Neuronal stem cell (in vitro differentiated cells): Measurements from ENCODE around the gene MOCOS.

Experiments used
- DNase-seq: peaks from one replicate; pipeline ENCODE4 v3.0.0-alpha.2; 2013; ENCODE audit warnings: low spot score
- H2AFZ ChIP-seq: one replicate; pipeline ENCODE4 v1.6.1; 2013; ENCODE audit warnings: mild to moderate bottlenecking, low read length, inconsistent platforms
- H2AK5ac ChIP-seq: 2 replicates; pipeline ENCODE4 v1.6.1; 2013; ENCODE audit warnings: low read depth, mild to moderate bottlenecking, inconsistent platforms, low read length, moderate library complexity, mixed read lengths
- H2BK120ac ChIP-seq: 2 replicates; pipeline ENCODE4 v1.6.1; 2013; ENCODE audit warnings: low read depth, mild to moderate bottlenecking, inconsistent platforms, low read length, moderate library complexity, mixed read lengths
- H2BK12ac ChIP-seq: one replicate; pipeline ENCODE4 v1.6.1; 2013; ENCODE audit warnings: low read length, inconsistent platforms
- H2BK15ac ChIP-seq: 2 replicates; pipeline ENCODE4 v1.6.1; 2013; ENCODE audit warnings: mild to moderate bottlenecking, low read length, inconsistent platforms, mixed read lengths
- H2BK5ac ChIP-seq: one replicate; pipeline ENCODE4 v1.6.1; 2013; ENCODE audit warnings: inconsistent platforms, mild to moderate bottlenecking, low read length, moderate library complexity
- H3K14ac ChIP-seq: one replicate; pipeline ENCODE4 v1.6.1; 2013; ENCODE audit warnings: low read length, inconsistent platforms
- H3K18ac ChIP-seq: 2 replicates; pipeline ENCODE4 v1.6.1; 2013; ENCODE audit warnings: low read length, inconsistent platforms
- H3K23ac ChIP-seq: 2 replicates; pipeline ENCODE4 v1.6.1; 2013; ENCODE audit warnings: low read depth, mild to moderate bottlenecking, mixed read lengths, low read length, inconsistent platforms; ENCODE audit not compliant: poor library complexity
- H3K27ac ChIP-seq: replicated peaks from 3 replicates; pipeline ENCODE4 v1.5.1; 2013; ENCODE audit warnings: low read length, inconsistent platforms
- H3K27me3 ChIP-seq, 3 experiments: 2 replicates each; pipeline ENCODE4 v1.6.1; 2013; ENCODE audit warnings: low read length in 3 of 3, mild to moderate bottlenecking in 2 of 3, inconsistent platforms in 1 of 3, low read depth in 1 of 3, mixed read lengths in 1 of 3, moderate library complexity in 1 of 3; ENCODE audit not compliant: control insufficient read depth in 3 of 3, insufficient read depth in 3 of 3
- H3K36me3 ChIP-seq, 2 donors: replicated peaks in 1 of 2; 2 replicates each; pipeline ENCODE4 v1.6.1; 2013; ENCODE audit warnings: low read length in 2 of 2; ENCODE audit not compliant: control insufficient read depth in 2 of 2, insufficient read depth in 2 of 2
- H3K4ac ChIP-seq: 2 replicates; pipeline ENCODE4 v1.6.1; 2013; ENCODE audit warnings: inconsistent platforms, mild to moderate bottlenecking, low read length, moderate library complexity
- H3K4me1 ChIP-seq, 2 donors: 1 replicate in 1 of 2; 2 replicates in 1 of 2; pipeline ENCODE4 v1.6.1; 2013; ENCODE audit warnings: low read length in 2 of 2, low read depth in 1 of 2; ENCODE audit not compliant: control insufficient read depth in 2 of 2, insufficient read depth in 1 of 2
- H3K4me2 ChIP-seq: one replicate; pipeline ENCODE4 v1.6.1; 2013; ENCODE audit warnings: mild to moderate bottlenecking, low read length, inconsistent platforms; ENCODE audit not compliant: insufficient read depth, poor library complexity, severe bottlenecking
- H3K4me3 ChIP-seq, 2 donors: 2 replicates each; pipeline ENCODE4 v1.5.1; 2013; ENCODE audit warnings: low read length in 2 of 2, mild to moderate bottlenecking in 2 of 2, inconsistent platforms in 1 of 2, moderate library complexity in 1 of 2
- H3K79me1 ChIP-seq: one replicate; pipeline ENCODE4 v1.6.1; 2013; ENCODE audit warnings: low read depth, mild to moderate bottlenecking, inconsistent platforms, low read length, moderate library complexity
- H3K9ac ChIP-seq: one replicate; pipeline ENCODE4 v1.6.1; 2013; ENCODE audit warnings: mild to moderate bottlenecking, low read depth, low read length, inconsistent platforms; ENCODE audit not compliant: poor library complexity
- H3K9me3 ChIP-seq, 2 donors: replicated peaks in 1 of 2; 2 replicates each; pipeline versions ENCODE3 to v1.6.1; 2013; ENCODE audit warnings: low read length in 2 of 2, mild to moderate bottlenecking in 2 of 2, inconsistent platforms in 1 of 2, low read depth in 1 of 2, mixed read lengths in 1 of 2, moderate library complexity in 1 of 2; ENCODE audit not compliant: control insufficient read depth in 2 of 2, insufficient read depth in 1 of 2
- H4K8ac ChIP-seq: one replicate; pipeline ENCODE4 v1.6.1; 2013; ENCODE audit warnings: low read depth, mild to moderate bottlenecking, inconsistent platforms, low read length, moderate library complexity
- H4K91ac ChIP-seq: one replicate; pipeline ENCODE4 v1.6.1; 2013; ENCODE audit warnings: low read length, low read depth, mild to moderate bottlenecking, inconsistent platforms; ENCODE audit not compliant: poor library complexity
- WGBS, 2 donors: extraction: QIAGEN DNeasy Blood & Tissue Kit; methylation state at CpG; one replicate each; pipeline ENCODE4 v1.1.7; 2013; ENCODE audit warnings: missing lambda C conversion rate in 2 of 2, mixed read lengths in 1 of 2; ENCODE audit not compliant: insufficient read length in 2 of 2, insufficient replicate concordance in 1 of 2; ENCODE audit errors: extremely low coverage in 2 of 2; 5-methylcytosine and 5-hydroxymethylcytosine counted together

Gene MOCOS

DNA sequence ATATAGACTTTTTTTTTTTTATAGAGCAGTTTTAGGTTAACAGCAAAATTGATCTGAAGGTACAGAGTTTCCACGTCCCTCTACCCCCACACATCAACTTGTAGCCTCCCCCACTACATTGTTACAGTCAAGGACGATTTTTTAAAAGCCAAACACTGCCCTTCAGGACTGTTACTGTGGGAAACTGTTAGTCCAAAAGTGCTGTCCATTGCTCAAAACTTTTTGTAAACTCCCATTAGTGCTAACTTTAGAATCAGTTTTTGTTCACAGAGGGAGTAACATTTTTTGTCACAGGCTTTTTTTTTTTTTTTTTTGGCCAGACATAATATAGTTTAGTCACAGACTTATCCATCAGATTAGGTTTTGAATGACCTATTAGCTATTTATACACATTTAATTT is 33.5 kb upstream of the MOCOS start:
- H3K4me2 ChIP-seq = no peak overlapping the region
- H2AK5ac ChIP-seq = no peak overlapping the region
- no peak overlapping the region for H3K18ac ChIP-seq
- H2AFZ ChIP-seq = no peak overlapping the region
- no peaks in the 10 kb centered on the region for H3K4me1 ChIP-seq
- no peak overlapping the region for H3K23ac ChIP-seq
- no peak overlapping the region for H2BK12ac ChIP-seq
- H3K14ac ChIP-seq = no peak overlapping the region
- no peak overlapping the region for H3K9ac ChIP-seq
- H2BK15ac ChIP-seq = no peak overlapping the region
- no peak overlapping the region for H4K8ac ChIP-seq
- no peak overlapping the region for H3K27ac ChIP-seq
- no peak overlapping the region for H3K4ac ChIP-seq
- no peak overlapping the region for H4K91ac ChIP-seq
- DNase-seq = no peak
- H3K27me3 ChIP-seq = no peaks in the 10 kb centered on the region
- no peak overlapping the region for H2BK5ac ChIP-seq
- WGBS, 2 donors = no CpG with 5 or more reads among the region's 2 CpGs
- no peaks in the 10 kb centered on the region for H3K9me3 ChIP-seq
- no peak overlapping the region for H2BK120ac ChIP-seq
- H3K79me1 ChIP-seq = peaks cover 1% of the 10 kb centered on the region
- peaks cover 26 to 98% of the 10 kb centered on the region in 2 donors for H3K36me3 ChIP-seq
- no peak overlapping the region for H3K4me3 ChIP-seq

DNA sequence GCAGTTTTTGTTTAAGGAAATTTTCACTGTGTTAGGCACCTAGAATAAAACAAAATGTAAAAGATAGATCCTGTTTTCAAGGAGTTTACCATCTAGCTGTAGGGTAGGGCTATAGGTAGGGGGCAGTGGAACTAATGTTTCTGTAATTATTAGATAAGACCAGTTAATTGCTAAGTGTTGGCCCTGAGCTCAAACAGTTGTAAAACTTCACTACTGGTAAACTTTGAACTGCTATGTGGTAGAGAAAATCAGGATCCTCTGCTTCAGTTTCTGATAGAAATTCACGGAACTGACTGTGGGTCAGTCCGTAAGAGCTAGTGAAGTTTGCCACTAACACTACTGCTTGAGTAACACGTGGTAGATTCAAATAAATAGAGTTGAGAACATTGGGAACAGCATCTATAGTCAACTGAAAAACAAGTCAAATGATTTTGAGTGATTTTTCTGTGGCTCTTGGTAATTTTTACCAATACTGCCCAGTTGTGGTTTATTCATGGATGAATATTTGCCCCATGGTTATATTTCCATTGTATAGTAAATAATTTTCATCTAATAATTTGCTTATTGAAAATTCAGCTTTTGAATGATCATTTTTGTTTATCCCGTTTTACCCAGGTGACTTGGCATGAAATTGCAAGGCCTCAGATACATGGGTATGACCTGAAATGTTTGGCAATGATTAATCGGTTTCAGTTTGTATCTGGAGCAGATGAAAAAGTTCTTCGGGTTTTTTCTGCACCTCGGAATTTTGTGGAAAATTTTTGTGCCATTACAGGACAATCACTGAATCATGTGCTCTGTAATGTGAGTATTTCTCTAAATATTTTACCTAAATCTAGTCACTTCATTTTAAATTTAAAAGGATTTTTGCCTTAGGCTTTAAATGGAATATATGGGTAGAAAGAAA is 31.2 kb upstream of the MOCOS start:
- DNase-seq = no peak
- Histone ChIP-seq H4K8ac (no peak overlapping the region), H2BK12ac (no peak overlapping the region), H3K14ac (no peak overlapping the region), H3K9me3 (no peaks in the 10 kb centered on the region), H4K91ac (no peak overlapping the region), H3K4me1 (no peaks in the 10 kb centered on the region), H2AFZ (no peak overlapping the region), H3K27me3 (no peaks in the 10 kb centered on the region), H2AK5ac (no peak overlapping the region), H3K4me3 (no peak overlapping the region), H3K4ac (no peak overlapping the region), H3K36me3 (peaks cover 27 to 97% of the 10 kb centered on the region in 2 donors), H2BK15ac (no peak overlapping the region), H2BK120ac (no peak overlapping the region), H3K23ac (no peak overlapping the region), H3K4me2 (no peak overlapping the region), H3K9ac (no peak overlapping the region), H3K79me1 (peaks cover 1% of the 10 kb centered on the region), H3K18ac (no peak overlapping the region), H3K27ac (no peak overlapping the region), H2BK5ac (no peak overlapping the region)
- no CpG with 5 or more reads among the region's 7 CpGs for WGBS, 2 donors

GRCh38 chr18:36157441-36157840 is 29.9 kb upstream of the MOCOS start:
- Histone ChIP-seq H3K27ac (no peak overlapping the region), H3K18ac (no peak overlapping the region)

DNA sequence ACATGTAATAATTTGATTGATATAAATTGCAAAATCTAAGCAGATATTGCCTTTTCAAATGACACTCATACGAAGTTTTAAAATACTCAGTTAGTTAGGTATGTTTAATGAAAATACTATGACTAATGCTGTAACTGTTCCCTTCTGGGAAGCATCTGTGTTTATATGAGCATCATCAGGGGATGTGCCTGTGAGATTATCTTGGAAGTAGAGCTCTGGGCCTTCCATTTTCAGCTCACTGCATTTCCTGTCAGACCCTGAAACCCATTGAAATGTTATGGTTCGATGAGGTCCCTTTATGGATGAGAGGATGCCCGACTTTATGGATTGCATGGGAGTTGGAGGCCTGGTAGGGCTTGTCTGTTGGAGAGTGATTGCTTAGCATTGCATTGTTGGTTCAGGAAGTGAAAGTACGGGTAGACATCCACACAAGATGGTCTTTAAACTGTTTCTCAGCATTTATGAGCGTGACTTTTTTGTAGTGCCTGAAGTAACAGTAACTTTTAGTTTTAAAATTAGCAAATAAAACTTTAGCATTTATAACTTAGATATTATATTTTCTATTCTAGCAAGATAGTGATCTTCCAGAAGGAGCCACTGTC is 28.9 kb upstream of the MOCOS start:
- H3K79me1 ChIP-seq = peaks cover 1% of the 10 kb centered on the region
- H3K18ac ChIP-seq = no peak overlapping the region
- H3K27ac ChIP-seq = no peak overlapping the region
- H3K23ac ChIP-seq = no peak overlapping the region
- H2BK15ac ChIP-seq = no peak overlapping the region
- no peak overlapping the region for H3K4me3 ChIP-seq
- no peak overlapping the region for H3K14ac ChIP-seq
- WGBS, 2 donors = no CpG with 5 or more reads among the region's 5 CpGs
- H3K36me3 ChIP-seq = peaks cover 23 to 99% of the 10 kb centered on the region in 2 donors
- no peak overlapping the region for H3K9ac ChIP-seq
- no peaks in the 10 kb centered on the region for H3K9me3 ChIP-seq
- no peak overlapping the region for H2BK12ac ChIP-seq
- no peak overlapping the region for H2AK5ac ChIP-seq
- no peak overlapping the region for H3K4ac ChIP-seq
- H2AFZ ChIP-seq = no peak overlapping the region
- no peak overlapping the region for H2BK5ac ChIP-seq
- no peak overlapping the region for H4K8ac ChIP-seq
- no peak for DNase-seq
- no peak overlapping the region for H2BK120ac ChIP-seq
- H3K27me3 ChIP-seq = no peaks in the 10 kb centered on the region
- H3K4me2 ChIP-seq = no peak overlapping the region
- no peaks in the 10 kb centered on the region for H3K4me1 ChIP-seq
- no peak overlapping the region for H4K91ac ChIP-seq

More at GRCh38 chr18:36157441-36157840, 29.9 kb upstream of the MOCOS start:
- no peak overlapping the region for H3K4me3 ChIP-seq
- no peak overlapping the region for H2BK120ac ChIP-seq
- no peak overlapping the region for H4K91ac ChIP-seq
- H3K4ac ChIP-seq = no peak overlapping the region
- no peak overlapping the region for H3K23ac ChIP-seq
- no peak for DNase-seq
- H3K4me1 ChIP-seq = no peaks in the 10 kb centered on the region
- no peak overlapping the region for H2AK5ac ChIP-seq
- H3K9ac ChIP-seq = no peak overlapping the region
- no peaks in the 10 kb centered on the region for H3K9me3 ChIP-seq
- H4K8ac ChIP-seq = no peak overlapping the region
- H2BK12ac ChIP-seq = no peak overlapping the region
- no peak overlapping the region for H3K14ac ChIP-seq
- no peak overlapping the region for H2BK5ac ChIP-seq
- no peak overlapping the region for H2AFZ ChIP-seq
- H3K4me2 ChIP-seq = no peak overlapping the region
- no peak overlapping the region for H2BK15ac ChIP-seq
- H3K79me1 ChIP-seq = peaks cover 1% of the 10 kb centered on the region
- peaks cover 24 to 99% of the 10 kb centered on the region in 2 donors for H3K36me3 ChIP-seq
- H3K27me3 ChIP-seq = no peaks in the 10 kb centered on the region
